ENCODE results near the gene E2F4.

E2F4 gene

DNA sequence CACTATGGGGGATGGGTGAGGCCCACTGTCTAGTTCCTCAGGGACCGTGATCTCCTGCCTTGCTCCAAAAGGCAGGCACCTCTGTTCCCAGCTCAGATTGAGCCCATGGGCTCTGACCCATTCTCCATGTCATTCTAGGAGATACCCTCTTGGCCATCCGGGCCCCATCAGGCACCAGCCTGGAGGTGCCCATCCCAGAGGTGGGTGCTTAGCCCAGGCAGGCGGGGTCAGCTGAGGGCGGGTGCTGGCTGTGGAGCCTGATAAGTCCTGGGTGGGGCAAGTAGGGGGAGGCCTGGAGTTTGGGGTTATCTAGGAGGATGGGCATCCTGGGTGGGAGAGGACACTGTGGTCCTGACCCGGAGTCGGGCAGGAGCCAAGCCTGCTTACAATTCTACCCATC, 2.3 kb downstream of the E2F4 start:
- no peak for DNase-seq

DNA sequence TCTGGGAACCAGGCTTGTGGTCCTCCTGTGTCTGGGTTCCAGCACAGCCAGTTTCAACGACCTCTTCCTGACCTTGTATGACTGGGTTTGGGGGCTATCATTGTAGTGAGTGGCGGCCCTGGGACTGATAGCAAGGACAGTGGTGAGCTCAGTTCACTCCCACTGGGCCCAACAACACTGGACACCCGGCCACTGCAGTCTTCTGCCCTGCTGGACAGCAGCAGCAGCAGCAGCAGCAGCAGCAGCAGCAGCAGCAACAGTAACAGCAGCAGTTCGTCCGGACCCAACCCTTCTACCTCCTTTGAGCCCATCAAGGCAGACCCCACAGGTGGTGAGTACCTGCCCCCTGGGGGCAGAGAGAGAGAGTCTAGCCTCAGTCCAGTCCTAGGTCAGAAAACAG, 3.7 kb downstream of the E2F4 start:
- no peak for DNase-seq

DNA sequence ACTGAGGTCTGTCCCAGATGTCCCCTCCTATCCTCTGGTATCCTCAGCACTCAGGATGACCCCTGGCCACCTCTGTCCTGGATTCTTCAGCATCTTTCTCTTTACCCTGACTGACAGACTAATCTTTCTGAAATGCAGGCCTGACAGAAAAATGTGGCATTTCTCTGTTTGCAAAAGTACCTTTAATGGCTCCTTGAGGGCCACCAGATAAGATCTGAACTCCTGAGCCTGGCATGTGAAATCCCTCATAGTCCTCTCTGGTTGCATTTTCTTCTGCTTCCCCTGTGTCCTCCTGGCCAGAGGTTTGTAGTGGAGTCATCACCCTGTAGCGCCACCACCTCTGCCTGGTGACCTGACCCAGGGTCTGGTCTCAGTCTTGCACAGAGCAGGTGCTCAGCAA, 4.9 kb downstream of the E2F4 start:
- DNase-seq = no peak

DNA sequence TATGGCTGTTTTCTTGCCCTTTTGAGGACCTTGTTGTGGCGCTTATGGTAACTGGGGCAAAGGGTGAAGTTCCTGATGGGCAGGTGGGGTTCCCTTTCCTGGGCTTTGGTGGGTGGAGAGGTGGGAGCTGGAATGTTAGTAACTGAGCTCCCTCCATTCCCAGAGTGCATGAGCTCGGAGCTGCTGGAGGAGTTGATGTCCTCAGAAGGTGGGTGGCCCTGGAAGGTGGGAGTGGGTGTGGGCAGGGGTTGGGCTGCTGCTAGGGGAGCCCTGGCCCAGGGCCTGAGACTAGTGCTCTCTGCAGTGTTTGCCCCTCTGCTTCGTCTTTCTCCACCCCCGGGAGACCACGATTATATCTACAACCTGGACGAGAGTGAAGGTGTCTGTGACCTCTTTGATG, 5.7 kb downstream of the E2F4 start:
- no peak for DNase-seq

DNA sequence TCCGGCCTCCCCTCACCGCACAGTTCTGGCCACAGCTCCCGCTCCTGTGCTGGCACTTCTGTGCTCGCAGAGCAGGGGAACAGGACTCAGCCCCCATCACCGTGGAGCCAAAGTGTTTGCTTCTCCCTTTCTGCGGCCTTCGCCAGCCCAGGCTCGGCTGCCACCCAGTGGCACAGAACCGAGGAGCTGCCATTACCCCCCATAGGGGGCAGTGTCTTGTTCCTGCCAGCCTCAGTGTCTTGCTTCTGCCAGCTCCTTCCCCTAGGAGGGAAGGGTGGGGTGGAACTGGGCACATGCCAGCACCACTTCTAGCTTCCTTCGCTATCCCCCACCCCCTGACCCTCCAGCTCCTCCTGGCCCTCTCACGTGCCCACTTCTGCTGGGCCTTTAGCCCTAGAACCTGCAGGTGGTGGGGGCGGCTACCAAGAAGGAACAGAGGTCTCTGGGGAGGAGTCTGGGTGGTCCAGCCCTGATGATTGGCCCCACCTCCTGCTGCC, 6.3 kb downstream of the E2F4 start:
- peak; percentile 44 for DNase-seq

DNA sequence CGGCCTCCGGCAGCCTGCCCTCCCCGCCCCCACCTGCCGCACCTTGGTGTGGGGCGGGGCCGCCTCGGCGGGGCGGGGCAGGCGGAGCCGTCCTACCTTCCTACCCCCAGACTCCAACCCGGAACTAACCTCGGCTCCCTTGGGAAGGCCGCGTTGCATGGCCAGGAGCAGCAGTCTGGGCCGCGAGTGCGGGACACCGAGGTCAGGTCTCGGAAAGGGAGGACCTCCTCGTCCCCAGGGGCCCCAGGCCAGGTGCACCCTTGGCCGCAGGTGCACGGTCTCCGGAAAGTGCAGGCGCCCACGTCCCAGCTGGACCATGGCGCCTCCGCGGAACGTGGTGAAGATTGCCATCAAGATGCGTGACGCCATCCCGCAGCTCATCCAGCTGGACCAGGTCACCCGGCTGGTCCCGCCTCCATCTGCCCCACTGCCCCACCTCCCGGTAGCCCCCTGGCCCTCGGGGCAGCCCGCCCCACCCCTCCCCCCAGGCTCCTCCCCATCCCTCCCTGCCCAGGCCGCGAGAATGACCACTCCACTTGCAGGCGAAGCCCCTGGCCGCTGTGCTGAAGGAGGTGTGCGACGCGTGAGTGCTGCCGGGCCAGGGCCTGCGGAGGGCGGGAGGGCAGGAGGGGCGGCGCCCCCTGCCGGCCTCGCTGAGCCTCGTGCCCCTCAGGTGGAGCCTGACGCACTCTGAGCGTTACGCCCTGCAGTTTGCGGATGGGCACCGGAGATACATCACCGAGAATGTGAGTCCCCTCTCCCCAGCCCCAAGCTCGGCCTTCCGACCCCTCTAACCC, 7.3 kb downstream of the E2F4 start, which contains the start of gene ELMO3:
Gene ELMO3, plus strand, starts transcription at position 121 of the 797 bp plus-strand sequence. Its CDS starts 196 bp downstream, at position 317.
- DNase-seq = no peak

DNA sequence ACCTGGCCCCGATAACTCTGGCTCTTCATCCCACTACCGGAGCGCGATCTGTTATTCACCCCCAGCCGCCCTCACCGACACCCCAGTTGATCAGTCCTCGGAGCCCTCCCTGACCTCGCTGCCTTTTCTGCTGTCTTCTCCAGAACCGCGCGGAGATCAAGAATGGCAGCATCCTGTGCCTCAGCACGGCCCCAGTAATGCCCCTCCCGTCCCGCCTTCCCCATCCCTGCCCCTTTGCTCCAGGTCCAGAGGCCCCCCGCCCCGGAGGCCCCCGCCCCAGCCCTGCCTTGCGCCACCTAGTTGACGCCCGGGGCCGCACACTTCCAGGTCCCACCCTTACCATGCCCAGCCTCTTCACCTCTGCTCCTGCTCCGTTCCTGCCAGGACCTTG, 7.8 kb downstream of the E2F4 start:
- DNase-seq = no peak

DNA sequence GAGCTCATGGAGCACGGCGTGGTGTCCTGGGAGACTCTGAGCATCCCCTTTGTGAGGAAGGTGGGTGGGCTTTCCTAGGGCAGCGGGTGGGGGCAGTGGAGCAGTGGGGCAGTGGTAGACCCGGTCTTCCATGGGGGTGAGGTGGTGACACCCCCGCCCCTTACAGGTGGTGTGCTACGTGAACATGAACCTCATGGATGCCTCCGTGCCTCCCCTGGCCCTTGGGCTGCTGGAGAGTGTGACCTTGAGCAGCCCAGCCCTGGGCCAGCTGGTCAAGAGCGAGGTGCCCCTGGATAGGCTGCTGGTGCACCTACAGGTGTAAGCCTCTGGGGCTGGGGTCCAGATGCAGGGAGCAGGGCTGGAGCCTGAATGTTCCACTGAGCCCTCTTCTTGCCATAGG, 8.5 kb downstream of the E2F4 start:
- no peak for DNase-seq

DNA sequence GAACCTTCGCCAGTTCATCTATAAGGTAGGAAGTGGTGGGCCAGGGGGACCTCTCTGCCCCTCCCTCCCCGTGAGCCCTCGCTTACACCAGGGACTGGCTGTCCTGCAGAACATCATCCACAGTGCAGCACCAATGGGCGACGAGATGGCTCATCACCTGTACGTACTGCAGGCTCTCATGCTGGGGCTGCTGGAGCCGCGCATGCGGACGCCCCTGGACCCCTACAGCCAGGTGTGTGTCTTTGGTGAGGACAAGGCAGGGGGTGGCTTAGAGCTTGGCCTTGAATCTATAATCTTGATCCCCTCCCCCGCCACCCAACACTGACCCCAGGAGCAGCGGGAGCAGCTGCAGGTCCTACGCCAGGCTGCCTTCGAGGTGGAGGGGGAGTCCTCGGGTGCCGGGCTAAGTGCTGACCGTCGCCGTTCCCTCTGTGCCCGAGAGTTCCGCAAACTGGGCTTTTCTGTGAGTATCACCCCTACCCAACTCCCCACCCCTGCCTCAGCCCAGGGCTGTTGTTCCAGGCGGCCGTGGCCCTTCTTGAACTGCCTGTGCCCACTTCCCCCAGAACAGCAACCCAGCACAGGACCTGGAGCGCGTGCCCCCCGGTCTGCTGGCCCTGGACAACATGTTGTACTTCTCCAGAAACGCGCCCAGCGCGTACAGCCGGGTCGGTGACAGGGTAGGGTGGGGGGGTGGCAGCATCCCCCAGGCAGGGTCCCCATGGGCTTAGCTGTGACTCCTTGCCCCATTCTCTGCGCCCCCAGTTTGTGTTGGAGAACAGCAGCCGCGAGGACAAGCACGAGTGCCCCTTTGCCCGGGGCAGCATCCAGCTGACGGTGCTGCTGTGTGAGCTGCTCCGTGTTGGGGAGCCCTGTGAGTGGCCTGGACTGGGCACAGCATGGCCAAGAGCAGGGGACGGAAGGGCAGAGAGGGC, 9.7 kb downstream of the E2F4 start:
- DNase-seq = no peak

DNA sequence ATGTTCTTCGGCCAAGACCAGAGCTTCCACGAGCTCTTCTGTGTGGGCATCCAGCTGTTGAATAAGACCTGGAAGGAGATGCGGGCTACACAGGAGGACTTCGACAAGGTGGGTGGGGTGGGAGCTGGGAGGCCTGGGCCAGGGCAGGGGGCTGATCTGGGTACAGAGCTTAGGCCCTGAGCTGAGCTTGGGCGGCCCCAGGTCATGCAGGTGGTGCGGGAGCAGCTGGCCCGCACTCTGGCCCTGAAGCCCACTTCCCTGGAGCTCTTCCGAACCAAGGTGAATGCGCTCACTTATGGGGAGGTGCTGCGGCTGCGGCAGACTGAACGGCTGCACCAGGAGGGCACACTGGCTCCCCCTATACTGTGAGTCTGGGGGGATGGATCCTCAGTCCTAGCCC, 10.5 kb downstream of the E2F4 start:
- DNase-seq = no peak

DNA sequence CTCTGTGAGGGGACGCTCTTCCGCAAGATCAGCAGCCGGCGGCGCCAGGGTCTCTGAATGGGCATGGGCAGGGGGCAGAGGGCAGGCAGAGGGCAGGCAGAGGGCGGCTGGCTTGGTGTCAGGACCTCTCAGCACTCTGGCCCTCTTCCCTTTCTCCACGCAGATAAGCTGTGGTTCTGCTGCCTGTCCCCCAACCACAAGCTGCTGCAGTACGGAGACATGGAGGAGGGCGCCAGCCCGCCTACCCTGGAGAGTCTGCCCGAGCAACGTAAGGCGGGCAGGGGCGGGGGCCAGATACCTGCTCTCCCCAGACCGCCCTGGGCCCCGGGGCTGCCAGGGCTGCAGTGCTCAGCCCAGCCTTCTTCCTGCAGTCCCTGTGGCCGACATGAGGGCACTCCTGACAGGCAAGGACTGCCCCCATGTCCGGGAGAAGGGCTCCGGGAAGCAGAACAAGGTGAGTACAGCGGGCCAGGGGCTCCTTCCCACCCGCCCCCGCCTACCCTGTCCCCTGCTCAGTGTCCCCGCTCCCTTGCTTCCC, 11.1 kb downstream of the E2F4 start:
- no peak for DNase-seq

DNA sequence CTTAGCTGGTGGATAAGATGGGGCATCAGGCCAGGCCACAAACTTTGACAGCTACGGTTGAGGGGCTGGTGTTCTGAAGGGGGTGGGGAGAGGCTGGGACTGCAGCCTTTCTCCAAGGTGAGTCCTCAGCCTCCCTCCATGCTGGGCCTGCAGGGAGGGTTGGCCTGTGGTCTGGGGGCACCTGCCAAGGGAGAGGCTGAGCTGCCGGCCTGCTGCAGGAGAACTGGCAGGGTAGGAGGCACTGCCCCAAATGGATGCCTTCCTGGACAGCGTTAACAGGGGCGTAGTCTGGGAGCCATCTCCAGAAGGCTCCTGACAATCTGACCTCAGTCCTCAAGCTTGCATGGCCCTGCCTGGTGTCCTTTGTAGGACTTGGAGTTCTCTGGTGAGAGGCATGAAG, 12.1 kb downstream of the E2F4 start:
- no peak for DNase-seq

DNA sequence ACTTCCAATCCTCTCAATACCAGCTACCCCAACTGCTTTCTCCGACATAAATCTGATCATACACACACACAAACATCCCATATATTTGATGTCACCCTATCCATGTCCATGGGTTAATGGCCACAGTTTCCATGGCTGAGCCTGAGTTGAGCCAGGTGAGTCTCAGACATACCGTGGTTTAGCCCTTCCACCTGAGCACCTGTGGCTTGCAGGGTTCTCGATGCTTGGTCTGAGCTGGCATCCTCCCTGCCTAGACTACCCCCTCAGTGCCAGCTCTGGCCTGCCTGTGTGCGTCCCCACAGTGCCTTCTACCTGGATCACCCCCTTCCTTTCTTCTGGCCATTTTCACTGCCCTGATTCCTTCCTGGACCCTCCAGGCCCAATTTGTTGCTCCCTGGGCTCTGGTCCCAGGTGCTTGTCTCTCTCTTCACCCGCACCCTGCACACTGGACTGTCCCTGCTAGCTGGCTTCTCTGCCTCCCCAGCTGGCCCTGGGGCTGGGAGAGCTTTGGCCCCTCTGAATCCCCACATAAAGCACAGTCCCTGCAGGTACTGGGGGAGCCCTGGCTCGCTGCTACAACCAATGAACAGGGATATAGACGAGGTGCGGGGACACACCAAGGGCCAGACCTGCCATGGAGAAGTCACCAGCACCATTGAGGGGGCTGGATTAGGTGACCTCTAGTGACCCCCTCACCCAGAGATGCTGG, 14.3 kb downstream of the E2F4 start:
- DNase-seq = no peak

DNA sequence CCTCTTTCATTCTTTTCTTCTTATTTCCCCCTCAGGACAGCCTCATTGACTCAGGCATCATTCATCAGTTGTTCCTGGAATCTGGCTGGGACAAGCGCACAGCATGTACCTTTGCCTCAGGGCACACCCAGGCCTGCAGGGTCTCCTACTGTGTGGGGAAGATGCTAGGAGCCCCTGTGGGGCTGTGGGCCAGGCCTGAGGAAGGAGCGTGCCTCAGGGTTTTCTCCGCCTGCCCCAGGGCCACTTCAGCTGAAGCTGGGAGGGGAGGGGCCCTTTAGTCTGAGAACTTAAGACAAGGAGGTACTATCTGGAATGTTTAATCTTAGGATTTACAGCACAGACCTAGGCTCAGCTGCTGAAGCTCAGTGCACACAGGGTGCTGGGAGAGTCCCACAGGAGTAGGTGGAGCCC, 14.9 kb downstream of the E2F4 start:
- DNase-seq = no peak

DNA sequence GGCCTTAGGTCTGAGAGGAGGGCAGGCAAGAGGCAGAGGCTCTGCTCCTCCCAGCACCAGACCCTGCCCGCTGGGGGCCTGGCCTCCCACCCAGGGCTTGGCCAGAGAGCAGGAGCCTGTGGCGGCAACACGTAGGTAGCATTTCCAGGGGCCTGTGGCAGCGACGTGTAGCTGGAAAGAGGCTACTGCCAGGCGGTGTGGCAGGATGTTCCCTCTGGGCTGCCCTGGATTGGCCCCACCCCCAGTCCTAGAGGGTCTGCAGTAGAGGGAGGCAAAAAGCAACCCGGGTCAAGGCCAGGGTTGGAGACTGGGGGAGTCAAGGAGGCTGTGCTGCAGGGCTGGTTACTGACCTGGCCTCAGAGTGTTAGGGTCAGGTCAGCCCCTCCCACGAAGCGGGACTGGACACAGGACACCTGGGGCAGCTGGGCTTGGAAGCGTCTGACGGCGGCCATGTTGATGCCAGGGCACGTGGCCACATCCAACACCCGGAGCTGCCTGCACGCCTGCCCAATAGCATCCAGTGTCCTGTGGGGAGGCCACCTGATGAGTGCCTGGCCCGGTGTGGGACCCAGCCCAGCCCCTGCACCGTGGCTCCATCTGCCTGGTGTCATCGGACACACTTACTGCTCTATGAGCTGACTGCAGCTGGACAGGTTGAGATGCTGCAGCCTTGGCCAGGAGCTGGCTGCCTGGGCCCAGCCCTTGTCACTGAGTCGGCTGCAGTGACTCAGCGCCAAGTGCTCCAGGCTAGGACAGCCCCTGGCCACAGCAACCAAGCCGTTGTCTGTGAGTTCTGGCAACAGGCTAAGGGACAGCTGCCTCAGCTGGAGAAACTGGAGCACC, 15.5 kb downstream of the E2F4 start:
- no peak for DNase-seq

DNA sequence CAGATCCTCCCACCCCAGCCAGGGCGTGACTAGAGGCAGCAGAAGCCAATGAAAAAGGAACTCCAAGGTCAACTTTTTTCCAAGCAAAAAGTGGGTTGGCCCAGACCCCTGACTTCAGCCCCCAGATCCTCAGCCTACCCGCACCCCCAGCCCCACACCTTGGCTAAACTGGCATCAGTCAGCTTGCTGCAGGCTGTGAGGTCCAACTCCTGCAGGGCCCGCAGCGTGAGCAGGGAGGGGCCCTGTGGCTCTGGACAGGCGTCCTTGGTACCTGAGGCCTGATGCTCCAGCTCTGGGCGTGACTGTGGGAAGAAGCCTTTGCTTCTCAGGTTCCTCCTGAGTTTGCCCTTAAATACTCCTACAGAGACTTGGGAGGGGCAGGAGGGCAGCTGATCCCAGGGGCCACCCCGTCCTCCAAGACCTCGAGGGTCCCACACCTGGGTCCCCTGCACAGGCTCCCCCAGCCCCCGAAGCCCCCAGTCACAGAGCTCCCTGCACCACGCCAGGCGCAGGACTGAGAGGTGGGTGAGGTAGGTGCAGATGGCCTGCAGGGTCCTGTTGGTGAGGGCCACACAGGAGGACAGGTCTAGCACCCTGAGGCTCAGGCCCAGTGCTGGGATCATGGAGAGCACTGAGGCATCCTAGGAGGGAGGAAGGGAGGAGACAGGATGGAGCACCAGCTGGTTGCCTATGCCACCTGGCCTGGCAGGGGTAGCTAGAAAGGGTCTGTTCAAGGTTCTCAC, 16.4 kb downstream of the E2F4 start:
- DNase-seq = no peak

DNA sequence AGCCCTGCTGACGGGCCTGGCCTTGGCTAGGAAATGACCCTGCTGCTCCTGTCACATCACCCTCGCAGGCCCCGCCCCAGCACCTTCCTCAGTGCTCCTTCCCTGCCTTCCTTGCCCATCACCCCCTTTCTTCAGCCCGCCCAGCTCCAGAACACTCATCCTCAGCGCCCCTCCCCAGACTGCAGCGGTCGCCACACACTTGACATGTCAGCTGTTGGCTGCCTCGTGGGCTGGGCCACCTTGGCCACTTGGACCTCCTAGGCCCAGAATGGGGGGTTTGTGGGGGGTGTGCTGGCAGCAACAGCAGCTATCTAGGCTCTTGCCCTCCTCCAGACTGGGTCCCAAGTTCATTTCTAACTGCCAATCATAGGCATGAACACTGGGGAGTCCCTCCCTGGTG, 17.6 kb downstream of the E2F4 start:
- DNase-seq = no peak

DNA sequence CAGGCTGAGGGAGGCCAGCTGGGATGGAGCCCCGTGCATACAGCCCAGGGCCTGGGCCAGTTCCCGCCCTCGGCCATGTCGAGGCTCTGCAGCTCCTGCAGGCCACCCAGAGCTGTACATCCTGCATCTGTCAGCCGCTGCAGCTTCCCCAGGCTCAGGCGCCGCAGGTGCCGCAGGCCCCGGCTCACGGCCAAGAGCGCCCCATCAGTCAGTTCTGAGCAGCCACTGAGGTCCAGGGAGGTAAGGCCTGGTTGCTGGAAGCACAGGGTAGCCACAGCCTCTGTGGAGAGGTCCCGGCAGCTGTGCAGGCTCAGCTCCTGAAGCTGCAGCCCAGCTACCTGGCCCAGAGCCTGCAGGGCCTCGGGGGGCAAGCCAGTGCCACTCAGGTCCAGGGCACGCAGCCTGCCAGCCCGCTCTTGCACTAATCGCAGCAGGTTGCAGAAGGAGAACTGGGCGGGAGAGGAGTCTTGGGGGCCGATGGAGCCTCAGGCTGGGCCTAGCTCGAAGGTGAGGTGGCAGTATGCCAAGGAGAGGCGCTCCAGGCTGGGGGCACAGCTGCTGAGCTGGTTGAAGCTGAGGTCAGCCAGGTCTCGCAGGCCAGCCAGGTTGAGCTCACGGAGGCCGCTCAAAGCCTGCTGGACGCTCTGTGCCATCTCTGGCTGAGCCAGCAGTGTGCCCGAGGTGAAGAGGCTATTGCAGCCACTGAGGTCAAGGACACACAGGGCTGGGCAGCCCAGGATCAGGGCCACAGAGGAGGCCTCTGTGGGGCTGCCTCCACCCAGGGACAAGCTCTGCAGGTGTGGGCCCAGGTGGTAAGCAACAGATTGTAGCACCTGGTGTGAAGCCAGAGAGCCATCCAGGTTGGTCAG, 18.3 kb downstream of the E2F4 start:
- DNase-seq = no peak

DNA sequence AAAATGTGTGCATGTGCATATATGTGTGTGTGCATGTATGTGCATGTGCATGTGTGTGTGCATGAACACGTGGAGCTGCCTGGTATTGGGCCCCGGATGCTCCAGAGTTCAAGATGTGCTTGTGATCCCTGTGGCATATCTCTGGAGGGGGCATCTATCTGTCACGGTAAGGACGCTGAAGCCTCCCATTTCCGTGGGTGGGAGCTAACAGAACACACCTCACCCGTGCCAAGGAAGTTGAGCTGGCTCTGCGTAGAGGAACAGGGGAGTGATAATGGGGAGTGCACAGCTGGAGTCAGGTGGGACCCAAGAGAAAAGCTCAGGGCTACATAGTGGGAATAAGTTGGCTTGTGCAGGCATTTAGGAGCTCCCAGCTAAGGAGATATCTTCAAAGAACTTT, 19.7 kb downstream of the E2F4 start:
- no peak for DNase-seq

DNA sequence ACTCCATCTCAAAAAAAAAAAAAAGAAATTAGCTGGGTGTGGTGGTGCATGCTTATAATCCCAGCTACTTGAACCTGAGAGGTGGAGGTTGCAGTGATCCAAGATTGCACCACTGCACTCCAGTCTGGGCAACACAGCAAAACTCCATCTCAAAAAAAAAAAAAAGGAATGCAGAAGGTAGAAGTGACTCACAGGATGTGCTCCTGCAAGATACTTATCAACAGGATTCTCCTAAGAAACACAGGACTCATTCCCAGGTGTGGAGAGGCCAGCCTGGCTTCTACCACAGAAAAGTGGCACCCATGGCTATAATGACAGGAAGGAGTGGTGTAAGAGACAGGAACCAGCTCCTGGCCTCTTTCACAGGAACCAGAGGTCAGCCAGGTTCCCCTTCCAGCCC, 20.8 kb downstream of the E2F4 start:
- no peak for DNase-seq

Measured in stimulated activated CD4-positive, alpha-beta T cell treated with anti-CD3 and anti-CD28 coated beads, Interleukin-15, amount 100 ng/mL, for 24 hours (primary cell).